CD4-positive, alpha-beta T cell (primary cell): ENCODE measurements around the gene OPRL1. TPM values are rescaled to one million over a fixed set of nuclear protein-coding genes. Genes with fewer than 3 reads are reported as not detected.
A peak's percentile ranks its signal among the peaks of the same experiment; 100 is the strongest.

ENCODE experiments used
- ATAC-seq: fragments of 200-7000 bp; cut with Tn5 transposase; one replicate; pipeline ENCODE4 v1.10.0; 2022; ENCODE audit warnings: mild to moderate bottlenecking; ENCODE audit not compliant: poor library complexity
- CTCF ChIA-PET: fragments of 350-600 bp; sonication (Branson Sonifier 250); formaldehyde crosslinking; loops from one replicate; lab custom pipeline; 2021; ENCODE audit warnings: antibody characterized with exemption, inconsistent platforms; lab: Charles Lee
- POLR2A ChIA-PET: fragments of 350-600 bp; sonication (Branson Sonifier 250); formaldehyde crosslinking; loops from one replicate; lab custom pipeline; 2021; ENCODE audit warnings: antibody characterized with exemption, inconsistent platforms; lab: Charles Lee
- DNase-seq, 14 experiments: peaks; one replicate each; pipeline ENCODE4 v3.0.0-alpha.2; 2013 to 2020; ENCODE audit warnings: mixed read lengths in 2 of 14
- H3K27ac ChIP-seq, 2 donors: one replicate each; pipeline versions ENCODE4 v1.5.1 to v1.7.0; 2013; ENCODE audit warnings: low read length in 2 of 2, low read depth in 1 of 2, mild to moderate bottlenecking in 1 of 2
- H3K27me3 ChIP-seq, 2 experiments: 1 replicate in 1 of 2; 2 replicates in 1 of 2; pipeline versions ENCODE4 v1.6.1 to v1.7.0; 2013; ENCODE audit warnings: low read length in 2 of 2, control low read depth in 1 of 2, mild to moderate bottlenecking in 1 of 2, moderate library complexity in 1 of 2; ENCODE audit not compliant: insufficient read depth in 2 of 2, control insufficient read depth in 1 of 2
- H3K36me3 ChIP-seq: one replicate; pipeline ENCODE4 v1.6.1; 2013; ENCODE audit warnings: low read length, control low read depth; ENCODE audit not compliant: insufficient read depth
- H3K4me1 ChIP-seq: one replicate; pipeline ENCODE4 v1.6.1; 2013; ENCODE audit warnings: low read length, control low read depth; ENCODE audit not compliant: insufficient read depth
- H3K4me3 ChIP-seq: one replicate; pipeline ENCODE4 v1.5.1; 2013; ENCODE audit warnings: mild to moderate bottlenecking, low read length, moderate library complexity
- H3K9me3 ChIP-seq, 2 experiments: 1 replicate in 1 of 2; 2 replicates in 1 of 2; pipeline versions ENCODE4 v1.6.1 to v1.7.0; 2013; ENCODE audit warnings: low read length in 2 of 2, mild to moderate bottlenecking in 2 of 2, control low read depth in 1 of 2, moderate library complexity in 1 of 2; ENCODE audit not compliant: control insufficient read depth in 1 of 2, insufficient read depth in 1 of 2
- H3K27ac Mint-ChIP-seq: one replicate; pipeline ENCODE4 v1.8.0; 2020; ENCODE audit warnings: mixed read lengths
- H3K27me3 Mint-ChIP-seq: one replicate; pipeline ENCODE4 v1.8.0; 2021; ENCODE audit warnings: mixed read lengths
- H3K36me3 Mint-ChIP-seq: one replicate; pipeline ENCODE4 v1.8.0; 2021; ENCODE audit warnings: low read depth, mixed read lengths
- H3K4me1 Mint-ChIP-seq: one replicate; pipeline ENCODE4 v1.8.0; 2021; ENCODE audit warnings: low read depth, mixed read lengths
- H3K4me3 Mint-ChIP-seq: one replicate; pipeline ENCODE4 v1.8.0; 2020; ENCODE audit warnings: mild to moderate bottlenecking, mixed read lengths
- H3K9me3 Mint-ChIP-seq: one replicate; pipeline ENCODE4 v1.8.0; 2020; ENCODE audit warnings: mixed read lengths
- intact Hi-C, 2 experiments: fragments of 100-400 bp; cut with DNase I in 1 of 2; cut with micrococcal nuclease in 1 of 2; formaldehyde crosslinking; loops; one replicate each; pipeline versions ENCODE4 v1.15.1 to v1.9.0; 2023 to 2025; cut with DNase I, micrococcal nuclease
- total RNA-seq, 174 experiments: library from RNA in 2 of 174; stranded (reverse) in 2 of 174; gene quantifications; one replicate each; pipeline ENCODE4 v1.2.3 and lab custom pipeline; 2021 to 2026
- TF ChIP-seq, protein P1 (sequence below): fragments of 200-600 bp; IDR thresholded peaks from one replicate; pipeline ENCODE4 v1.8.0; 2022; ENCODE audit warnings: antibody characterized with exemption, mild to moderate bottlenecking

Gene OPRL1
- total RNA-seq, 2 experiments from 2014 or later = 1.0 to 1.2 TPM

DNA sequence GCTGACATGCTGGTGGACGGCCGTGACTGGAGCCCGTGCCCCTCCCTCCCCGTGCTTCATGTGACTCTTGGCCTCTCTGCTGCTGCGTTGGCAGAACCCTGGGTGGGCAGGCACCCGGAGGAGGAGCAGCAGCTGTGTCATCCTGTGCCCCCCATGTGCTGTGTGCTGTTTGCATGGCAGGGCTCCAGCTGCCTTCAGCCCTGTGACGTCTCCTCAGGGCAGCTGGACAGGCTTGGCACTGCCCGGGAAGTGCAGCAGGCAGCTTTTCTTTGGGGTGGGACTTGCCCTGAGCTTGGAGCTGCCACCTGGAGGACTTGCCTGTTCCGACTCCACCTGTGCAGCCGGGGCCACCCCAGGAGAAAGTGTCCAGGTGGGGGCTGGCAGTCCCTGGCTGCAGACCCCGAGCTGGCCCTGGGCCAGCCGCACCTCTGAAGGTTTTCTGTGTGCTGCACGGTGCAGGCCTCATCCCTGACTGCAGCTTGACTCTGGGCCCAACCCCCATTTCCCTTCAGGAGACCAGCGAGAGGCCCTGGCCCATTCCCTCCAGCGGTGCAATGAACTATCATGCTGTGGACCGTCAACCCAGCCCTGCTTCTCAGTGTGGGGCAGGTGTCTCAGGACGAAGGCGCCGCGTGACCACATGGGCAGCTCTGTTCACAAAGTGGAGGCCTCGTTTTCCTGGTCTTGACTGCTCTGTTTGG, 19.4 kb downstream of the OPRL1 start:
- Histone ChIP-seq H3K27me3 (peaks cover 23 to 24% of the 10 kb centered on the region in 2 experiments), H3K36me3 (peaks cover 6% of the 10 kb centered on the region), H3K4me1 (peaks cover 31% of the 10 kb centered on the region), H3K27ac (no peak overlapping the region), H3K9me3 (no peaks in the 10 kb centered on the region), H3K4me3 (no peak overlapping the region)
- Mint-ChIP-seq H3K4me3 (no peak overlapping the region), H3K9me3 (no peaks in the 10 kb centered on the region), H3K27ac (no peak overlapping the region), H3K4me1 (peaks cover 24% of the 10 kb centered on the region), H3K36me3 (peaks cover 5% of the 10 kb centered on the region), H3K27me3 (peaks cover 26% of the 10 kb centered on the region)
- ChIA-PET POLR2A (interaction anchor here (1.2 kb wide), 2 partner anchors 16 to 579 kb away, joined by 4 to 7 read pairs; partner anchors contain the start of genes LKAAEAR1 and PPDPF), CTCF (interaction anchor here (1.3 to 1.7 kb wide), 2 partner anchors 21 to 61 kb away, joined by 4 read pairs; no protein-coding TSS in a partner anchor)
- TF ChIP-seq, protein P1, sequence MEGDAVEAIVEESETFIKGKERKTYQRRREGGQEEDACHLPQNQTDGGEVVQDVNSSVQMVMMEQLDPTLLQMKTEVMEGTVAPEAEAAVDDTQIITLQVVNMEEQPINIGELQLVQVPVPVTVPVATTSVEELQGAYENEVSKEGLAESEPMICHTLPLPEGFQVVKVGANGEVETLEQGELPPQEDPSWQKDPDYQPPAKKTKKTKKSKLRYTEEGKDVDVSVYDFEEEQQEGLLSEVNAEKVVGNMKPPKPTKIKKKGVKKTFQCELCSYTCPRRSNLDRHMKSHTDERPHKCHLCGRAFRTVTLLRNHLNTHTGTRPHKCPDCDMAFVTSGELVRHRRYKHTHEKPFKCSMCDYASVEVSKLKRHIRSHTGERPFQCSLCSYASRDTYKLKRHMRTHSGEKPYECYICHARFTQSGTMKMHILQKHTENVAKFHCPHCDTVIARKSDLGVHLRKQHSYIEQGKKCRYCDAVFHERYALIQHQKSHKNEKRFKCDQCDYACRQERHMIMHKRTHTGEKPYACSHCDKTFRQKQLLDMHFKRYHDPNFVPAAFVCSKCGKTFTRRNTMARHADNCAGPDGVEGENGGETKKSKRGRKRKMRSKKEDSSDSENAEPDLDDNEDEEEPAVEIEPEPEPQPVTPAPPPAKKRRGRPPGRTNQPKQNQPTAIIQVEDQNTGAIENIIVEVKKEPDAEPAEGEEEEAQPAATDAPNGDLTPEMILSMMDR = no peak
- intact Hi-C loops = no loop called here
- DNase-seq = no peak
- no peak for ATAC-seq

DNA sequence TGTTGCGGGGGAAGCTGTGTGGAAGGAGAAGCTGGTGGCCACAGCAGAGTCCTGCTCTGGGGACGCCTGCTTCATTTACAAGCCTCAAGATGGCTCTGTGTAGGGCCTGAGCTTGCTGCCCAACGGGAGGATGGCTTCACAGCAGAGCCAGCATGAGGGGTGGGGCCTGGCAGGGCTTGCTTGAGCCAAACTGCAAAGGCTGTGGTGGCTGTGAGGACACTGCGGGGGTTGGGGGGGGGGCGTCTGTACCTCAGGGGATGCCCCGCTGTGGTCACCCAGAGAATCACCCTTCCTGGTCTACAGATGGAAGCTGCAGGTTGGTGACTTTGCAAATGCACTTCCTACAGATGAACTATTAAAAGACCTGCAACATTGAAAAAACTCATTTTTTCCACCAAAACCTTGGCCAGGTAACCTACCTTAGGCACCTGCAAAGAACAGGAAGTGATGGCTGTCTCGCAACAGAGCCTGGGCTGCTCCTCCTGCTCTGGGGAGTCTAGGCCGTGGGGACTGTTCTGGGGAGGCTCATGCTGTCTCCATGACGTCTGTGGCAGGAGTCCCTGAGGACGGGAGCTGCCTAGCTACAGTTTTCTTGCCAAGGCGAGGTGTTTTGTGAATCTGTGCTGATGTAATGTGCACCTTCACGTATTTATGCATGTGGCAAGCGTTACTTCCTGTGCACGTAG, 20.1 kb downstream of the OPRL1 start:
- ChIA-PET POLR2A (interaction anchor here (1.2 kb wide), 2 partner anchors 16 to 579 kb away, joined by 4 to 7 read pairs; partner anchors contain the start of genes LKAAEAR1 and PPDPF), CTCF (interaction anchor here (0.8 to 1.7 kb wide), 3 partner anchors 17 to 62 kb away, joined by 3 to 4 read pairs (median 4); no protein-coding TSS in a partner anchor)
- ATAC-seq (peak; percentile 91), DNase-seq (peak in 4 of 14 experiments; percentile 28 to 85 (median 46))
- Mint-ChIP-seq H3K27me3 (peaks cover 26% of the 10 kb centered on the region), H3K27ac (peak overlapping the region; percentile 90), H3K4me3 (peak overlapping the region; percentile 68), H3K4me1 (peaks cover 24% of the 10 kb centered on the region), H3K9me3 (no peaks in the 10 kb centered on the region), H3K36me3 (peaks cover 5% of the 10 kb centered on the region)
- intact Hi-C loops = no loop called here
- TF ChIP-seq, protein P1 = no peak
- H3K4me3 ChIP-seq = no peak overlapping the region
- H3K36me3 ChIP-seq = peaks cover 6% of the 10 kb centered on the region
- H3K27ac ChIP-seq = no peak overlapping the region
- H3K27me3 ChIP-seq = peaks cover 23 to 24% of the 10 kb centered on the region in 2 experiments
- H3K4me1 ChIP-seq = peaks cover 31% of the 10 kb centered on the region
- H3K9me3 ChIP-seq = no peaks in the 10 kb centered on the region

DNA sequence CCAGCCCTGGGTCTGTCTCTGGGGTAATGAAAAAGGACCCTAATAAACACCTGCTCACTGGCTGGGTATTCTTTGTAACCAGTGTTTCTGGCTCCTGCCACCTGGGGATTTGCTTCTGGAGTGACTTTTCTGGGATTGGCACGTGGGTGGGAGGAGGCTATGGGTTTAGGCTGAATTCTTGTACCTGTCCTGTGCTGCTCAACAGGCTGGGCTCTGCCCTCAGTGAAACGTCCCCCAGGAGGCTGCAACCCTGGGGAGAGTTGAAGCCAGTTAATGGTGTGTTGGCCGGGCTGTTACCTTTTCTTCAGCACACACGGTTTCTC, 20.6 kb downstream of the OPRL1 start:
- ATAC-seq = peak; percentile 8
- ChIA-PET POLR2A (interaction anchor here (1.2 kb wide), 1 partner anchor 580 kb away, joined by 4 read pairs; the partner anchor contains the start of gene PPDPF), CTCF (interaction anchor here (0.8 to 1.7 kb wide), 2 partner anchors 17 to 62 kb away, joined by 3 to 4 read pairs; no protein-coding TSS in a partner anchor)
- Histone ChIP-seq H3K4me1 (peaks cover 31% of the 10 kb centered on the region), H3K4me3 (no peak overlapping the region), H3K36me3 (peaks cover 6% of the 10 kb centered on the region), H3K9me3 (no peaks in the 10 kb centered on the region), H3K27ac (no peak overlapping the region), H3K27me3 (peaks cover 23 to 24% of the 10 kb centered on the region in 2 experiments)
- peak overlapping the region; percentile 90 for H3K27ac Mint-ChIP-seq
- H3K9me3 Mint-ChIP-seq = no peaks in the 10 kb centered on the region
- H3K27me3 Mint-ChIP-seq = peaks cover 26% of the 10 kb centered on the region
- peaks cover 5% of the 10 kb centered on the region for H3K36me3 Mint-ChIP-seq
- intact Hi-C loops = no loop called here
- TF ChIP-seq, protein P1 = no peak
- peaks cover 24% of the 10 kb centered on the region for H3K4me1 Mint-ChIP-seq
- DNase-seq = no peak
- peak overlapping the region; percentile 68 for H3K4me3 Mint-ChIP-seq
